ENCODE results near the gene ABHD12.

GRCh38 chr20:25251019-25251418, 139.6 kb downstream of the ABHD12 start:
- TF ChIP-seq POLR2A (IDR thresholded peaks at IDR 0.05) (no peak), CTCF (IDR thresholded peaks at IDR 0.05) (no peak)

All from uterus (tissue), 2 donors.